HG03280 (cell line): Measurements from ENCODE around the gene DCTD.

Experiments
- ATAC-seq: cut with Tn5 transposase; IDR thresholded peaks from one replicate; pipeline ENCODE4 v1.9.1; 2021; ENCODE audit warnings: mild to moderate bottlenecking, moderate library complexity; ENCODE audit not compliant: unreplicated experiment

The DCTD gene

DNA sequence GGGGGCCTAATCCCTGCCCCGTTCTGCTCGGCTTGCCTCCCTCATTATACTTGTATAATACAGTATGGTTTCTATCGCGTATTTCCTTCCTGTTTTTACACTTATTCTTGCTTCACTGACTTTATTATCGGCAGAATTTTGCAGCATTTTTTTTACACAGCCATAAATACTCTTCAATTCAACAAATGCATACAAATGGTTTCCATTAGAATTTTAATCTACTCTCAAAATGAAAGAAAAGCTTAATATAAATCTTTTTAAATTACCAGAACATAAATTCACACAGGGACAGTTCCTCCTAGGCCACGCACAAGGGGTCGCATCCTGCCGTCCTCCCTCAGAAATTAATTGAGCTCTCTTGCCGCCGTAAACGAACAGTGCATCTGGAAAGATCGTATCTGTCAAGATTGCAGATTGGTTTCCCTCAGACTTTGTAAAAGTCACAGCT is 42.9 kb downstream of the DCTD start:
- no peak for ATAC-seq

DNA sequence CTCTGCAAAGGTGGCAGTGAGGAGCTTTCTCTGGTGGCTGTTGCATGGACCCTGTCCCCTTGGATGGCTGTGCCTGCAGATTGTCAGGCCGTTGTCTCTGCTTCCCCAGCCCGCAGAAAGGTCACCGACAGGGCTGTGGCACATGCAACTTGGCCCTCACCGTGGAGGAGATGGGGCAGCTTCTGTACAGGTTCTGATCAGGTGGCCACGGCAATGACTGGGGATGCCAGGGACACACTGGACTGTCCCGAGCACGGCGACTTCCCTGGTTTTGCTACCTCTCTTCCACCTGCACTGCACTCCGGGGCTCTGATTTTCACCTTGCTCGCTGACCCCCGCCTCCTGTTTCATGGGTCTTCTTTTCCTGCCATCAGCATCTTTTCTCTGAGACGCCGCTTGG is 43.5 kb downstream of the DCTD start:
- no peak for ATAC-seq

DNA sequence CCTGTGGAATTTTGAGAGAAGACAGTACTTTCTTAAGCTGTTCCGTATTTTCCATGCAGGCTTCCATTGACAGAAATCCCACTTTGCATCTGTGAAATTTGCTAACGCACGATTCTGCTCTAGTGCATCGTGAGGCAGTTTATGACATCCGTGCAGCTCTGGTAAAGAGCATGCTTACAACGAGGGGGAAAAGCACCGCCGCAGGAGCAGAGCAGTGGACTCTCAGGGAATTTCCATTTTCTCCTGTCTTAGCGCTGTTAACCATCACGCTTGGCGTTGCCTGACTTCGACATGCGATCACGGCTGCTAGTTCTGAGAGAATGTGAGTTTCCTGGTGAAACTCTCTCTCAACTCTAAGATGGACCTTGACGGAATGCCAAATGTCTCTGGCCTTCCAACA is 43.9 kb downstream of the DCTD start:
- no peak for ATAC-seq

DNA sequence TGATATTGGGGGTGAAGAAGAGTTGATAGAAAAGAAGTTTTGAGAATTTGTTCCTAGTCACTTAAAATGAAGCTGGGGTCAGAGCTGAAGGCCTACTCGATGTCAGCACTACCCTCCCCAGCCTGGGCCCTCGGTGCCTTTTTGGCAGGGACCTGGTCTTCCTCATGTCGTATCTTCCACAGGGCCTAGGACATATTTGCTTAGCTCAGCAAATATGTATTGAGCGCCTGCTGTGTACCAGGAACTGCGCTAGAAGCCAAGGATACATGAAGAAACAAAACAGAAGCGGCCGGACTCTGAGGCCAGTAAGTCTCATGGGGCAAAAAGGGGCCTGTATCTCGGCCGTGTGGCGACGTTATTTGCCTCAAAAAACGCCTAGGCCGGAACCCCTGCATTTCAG is 44.3 kb downstream of the DCTD start:
- ATAC-seq: no peak

DNA sequence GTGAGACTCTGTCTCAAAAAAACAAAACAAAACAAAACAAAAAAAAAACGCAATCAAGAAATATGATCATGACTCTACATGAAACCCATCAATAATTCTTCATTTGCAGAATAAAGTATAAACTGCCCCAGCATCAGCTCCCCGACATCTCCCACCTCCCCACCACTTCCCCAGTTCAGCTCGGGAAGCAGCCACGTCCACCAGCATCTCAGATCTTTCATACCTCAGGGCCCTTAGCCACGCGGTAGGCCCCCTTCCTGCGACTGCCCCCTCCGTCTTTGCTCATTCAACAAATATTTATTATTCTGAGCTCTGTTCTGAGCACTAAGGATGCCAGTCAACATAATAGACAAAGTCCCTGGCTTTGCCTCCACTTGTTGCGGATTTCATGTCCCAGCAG is 45.6 kb downstream of the DCTD start:
- no peak for ATAC-seq

DNA sequence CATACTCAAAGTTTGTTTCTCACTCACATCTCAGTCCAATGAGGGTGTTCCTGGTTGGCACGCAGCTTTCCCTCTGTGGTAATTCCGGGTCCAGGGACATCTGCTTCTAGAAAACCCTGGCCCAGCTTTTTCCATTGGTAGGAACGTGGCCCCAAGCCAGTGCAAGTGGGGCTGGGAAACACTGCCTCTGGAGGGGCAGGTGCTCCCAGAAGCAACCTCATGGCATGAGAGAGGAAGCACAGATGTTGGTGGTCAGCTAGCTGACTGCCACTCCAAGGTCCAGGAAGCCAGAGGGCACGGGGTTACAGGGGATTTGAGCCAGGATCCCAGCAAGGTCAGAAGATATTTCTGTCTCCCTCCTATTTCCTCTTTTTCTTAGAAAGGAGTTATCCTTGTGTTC is 47.5 kb downstream of the DCTD start:
- no peak for ATAC-seq

DNA sequence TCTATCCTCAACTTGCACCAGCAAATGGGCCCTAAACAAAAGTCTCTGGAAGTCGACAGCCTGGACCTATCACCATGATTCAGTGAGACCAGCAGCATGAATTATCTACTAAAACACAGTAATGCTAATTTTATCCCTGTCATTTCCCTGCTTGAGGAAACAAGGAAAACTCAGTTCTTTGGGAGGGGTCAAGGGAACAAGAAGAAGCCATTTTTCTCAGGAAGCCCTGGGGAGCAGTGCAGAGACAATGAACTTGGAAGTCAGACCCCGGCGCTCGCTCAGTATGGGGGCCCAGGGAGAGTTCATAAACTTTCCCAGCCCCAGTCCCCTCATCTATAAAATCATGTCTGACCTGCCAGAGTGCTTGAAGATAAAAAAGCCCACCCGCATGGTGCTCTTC is 50.4 kb downstream of the DCTD start:
- ATAC-seq: no peak

DNA sequence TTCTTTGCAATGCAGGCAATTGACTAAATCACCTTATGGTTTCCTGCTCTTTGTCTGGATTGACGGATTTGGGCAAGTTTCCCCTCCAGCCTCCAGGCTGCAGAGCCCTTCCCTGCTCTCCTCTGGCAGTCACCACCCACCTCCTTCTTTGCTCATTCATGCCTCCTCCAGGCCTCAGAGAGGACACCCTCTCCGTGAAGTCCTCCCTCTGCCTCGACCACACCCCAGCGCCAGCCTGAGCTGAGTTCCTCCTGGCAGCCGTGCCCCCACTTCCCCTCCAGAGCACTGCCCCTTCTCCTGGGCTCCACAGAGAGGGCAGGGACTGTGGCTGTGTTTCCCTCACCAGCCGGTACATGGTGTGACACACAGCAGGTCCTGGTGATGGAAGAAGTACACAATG is 53.7 kb downstream of the DCTD start:
- no peak for ATAC-seq

DNA sequence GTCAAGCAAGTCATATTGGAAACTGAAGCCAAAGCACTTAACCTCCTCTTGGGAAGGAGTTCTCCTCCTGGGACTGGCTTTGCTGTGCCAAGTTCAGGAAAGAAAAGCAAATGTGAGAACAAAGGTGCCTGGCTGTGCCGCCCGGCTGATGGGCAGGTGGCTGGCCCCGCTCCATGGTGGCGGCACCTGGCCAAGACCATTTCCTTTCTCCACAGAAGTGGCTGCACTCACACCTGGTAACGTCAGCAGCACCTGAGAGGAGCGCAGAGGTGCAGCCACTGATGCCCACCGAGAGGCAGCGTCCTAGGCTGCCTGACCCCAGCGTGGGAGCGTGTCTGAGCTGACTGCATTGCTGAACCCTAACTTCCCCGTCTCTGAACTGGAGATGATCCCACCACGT is 54.3 kb downstream of the DCTD start:
- ATAC-seq: no peak

DNA sequence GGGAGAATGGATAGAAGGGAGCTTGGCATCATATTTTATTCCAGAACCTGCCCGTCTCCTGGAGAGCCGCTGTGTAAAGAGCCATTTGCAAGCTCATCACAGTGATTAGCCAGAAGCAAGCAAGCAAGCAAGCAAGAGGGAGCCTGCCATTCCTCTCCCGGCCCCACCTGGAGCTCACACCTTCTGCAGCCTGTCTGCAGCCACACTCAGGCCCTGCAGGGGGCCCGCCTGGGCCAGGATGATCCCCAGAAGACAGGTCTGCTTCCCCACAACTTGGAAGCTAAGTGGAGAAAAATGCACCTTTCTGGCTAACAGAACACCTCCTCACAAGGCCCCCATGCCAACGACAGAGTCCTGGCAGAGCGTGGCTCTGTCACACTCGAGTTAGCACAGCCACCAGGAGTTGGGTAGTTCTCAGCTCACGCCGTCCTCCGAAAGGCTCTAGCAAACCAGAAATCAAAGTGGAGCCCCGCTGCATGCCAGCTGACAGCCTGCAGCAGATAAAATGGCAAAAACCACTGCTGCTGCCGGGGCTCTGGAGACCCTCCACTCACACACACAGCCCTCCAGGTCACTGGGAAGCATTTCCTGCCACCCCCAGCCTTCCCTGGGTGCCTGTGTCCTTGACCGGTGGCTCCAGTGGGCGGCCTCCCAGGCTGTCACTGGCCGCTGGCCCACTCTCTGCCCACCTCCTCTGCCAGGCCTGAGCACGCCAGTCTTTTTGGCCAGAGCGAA is 54.9 kb downstream of the DCTD start:
- ATAC-seq: no peak

DNA sequence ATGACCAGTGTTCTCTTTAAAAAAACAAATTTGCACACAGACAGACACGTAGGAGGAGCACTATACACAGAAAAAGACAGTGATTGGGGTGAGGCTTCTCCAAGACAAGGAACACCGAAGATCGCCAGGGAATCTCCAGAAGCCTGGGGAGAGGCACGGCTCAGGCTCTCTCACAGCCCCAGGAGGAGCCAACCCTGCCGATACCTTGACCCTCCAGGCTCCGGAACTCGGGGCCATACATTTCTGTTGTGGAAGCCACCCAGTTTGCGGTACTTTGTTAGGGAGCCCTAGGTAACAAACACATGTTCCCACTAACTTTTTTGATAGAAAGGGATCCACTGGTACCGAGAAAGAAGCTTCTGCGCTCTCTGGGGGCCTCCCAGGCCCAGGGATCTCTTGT is 55.8 kb downstream of the DCTD start:
- no peak for ATAC-seq

DNA sequence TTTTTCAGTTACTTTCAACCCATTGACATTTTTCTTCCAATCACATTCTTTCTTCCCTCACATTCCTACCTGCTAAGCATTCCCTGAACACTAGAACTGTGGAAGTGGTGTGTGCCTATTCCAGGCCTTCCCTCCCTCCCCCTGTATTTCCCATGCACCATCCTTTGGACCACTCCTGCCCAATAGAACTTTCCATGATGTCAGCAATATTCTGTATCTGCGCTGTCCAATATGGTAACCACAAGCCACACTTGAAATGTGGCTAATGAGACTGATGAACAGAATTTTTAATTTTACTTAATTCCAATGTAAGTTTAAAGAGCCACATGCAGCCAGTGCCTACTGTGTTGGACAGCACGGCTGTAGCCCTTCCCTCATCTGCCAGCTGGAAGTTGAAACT is 57.5 kb downstream of the DCTD start:
- no peak for ATAC-seq

DNA sequence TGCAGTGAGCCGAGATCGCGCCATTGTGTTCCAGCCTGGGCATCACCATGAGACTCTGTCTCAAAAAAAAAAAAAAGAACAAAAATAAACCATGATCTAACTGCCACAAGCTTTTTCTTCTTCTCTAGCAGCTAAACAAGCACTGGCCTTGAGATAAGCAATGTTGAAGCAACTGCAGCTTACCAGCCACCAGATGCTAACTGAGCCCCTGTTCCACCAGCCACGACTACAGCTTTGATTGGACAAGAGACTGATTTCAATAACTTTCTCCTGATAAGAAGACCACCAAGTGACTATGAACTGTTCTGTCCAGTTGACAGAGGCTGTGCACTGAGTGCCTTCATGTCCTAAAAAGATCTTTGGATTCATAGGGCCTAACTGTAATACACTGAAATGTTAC is 58.5 kb downstream of the DCTD start:
- no peak for ATAC-seq

DNA sequence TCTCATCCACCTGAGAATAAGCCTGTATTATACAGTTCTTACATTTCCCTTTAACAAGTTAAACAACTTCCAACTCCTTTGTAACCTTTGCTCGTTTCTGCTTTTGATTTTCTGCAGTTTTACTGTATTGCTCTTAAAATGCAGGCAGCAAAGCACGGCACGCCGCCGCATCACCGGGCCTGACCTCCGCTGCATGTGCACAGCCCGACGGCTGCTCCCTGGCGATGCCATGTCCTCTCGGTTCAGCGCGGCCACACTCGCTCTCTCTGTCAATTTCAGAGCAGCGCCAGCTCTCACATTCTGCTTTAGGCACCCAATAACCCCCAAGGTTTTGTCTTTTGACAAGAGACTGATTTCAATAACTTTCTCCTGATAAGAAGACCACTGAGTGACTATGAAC is 60.3 kb downstream of the DCTD start:
- no peak for ATAC-seq

DNA sequence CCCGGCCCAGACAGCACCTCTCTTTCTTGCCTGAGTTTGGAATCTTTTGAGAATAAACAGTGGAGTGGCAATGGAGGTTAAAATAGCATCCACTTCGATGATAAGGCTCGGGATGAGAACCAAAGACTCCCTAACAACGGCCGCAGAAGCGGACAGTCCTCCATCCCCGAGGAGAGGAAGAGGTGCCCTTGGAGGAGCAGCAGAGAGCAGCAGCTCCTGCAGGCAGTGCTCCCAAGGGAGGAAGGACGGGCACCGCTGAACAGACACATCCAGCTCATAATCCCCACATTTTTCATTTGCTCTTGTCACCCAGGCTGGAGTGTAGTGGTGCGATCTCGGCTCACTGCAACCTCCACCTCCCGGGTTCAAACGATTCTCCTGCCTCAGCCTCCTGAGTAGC is 61.3 kb downstream of the DCTD start:
- ATAC-seq: no peak

DNA sequence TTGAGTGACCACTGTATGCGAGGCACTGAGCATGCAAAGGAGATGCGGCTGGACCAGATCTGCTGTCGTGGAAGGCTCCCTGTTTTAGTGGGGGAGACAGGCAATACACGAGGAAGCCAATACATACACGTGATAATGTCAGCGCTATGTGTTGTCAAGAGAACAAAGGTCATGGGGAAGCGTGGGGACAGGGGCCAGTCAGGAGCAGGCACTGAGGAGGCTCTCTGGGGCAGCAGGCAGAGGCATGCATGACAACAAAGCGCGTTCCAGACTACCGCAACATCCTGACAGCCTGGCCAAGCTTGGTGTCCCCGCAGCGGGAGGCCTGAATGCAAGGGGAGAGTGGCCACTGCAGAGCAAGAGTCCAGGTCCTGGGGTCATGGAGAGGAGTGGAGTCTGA is 61.9 kb downstream of the DCTD start:
- no peak for ATAC-seq

DNA sequence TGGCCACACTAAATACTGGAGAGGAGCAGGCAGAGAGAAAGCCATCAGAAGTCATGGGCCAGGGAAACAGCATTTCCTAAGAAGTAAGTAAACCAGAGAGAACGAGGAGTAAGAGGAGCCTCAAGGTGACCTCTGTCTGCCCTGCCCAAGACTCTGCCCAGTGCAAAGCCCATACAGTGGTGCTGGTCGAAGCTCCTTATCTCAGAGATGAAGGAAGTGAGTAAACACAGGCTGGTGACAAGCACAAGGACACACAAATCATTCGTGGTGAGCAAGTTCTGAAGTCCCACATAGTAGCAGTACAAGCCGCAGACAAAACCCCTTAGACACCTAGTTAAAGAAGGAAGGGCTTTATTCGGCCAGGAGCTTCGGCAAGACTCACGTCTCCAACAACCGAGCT is 62.7 kb downstream of the DCTD start:
- ATAC-seq: no peak

DNA sequence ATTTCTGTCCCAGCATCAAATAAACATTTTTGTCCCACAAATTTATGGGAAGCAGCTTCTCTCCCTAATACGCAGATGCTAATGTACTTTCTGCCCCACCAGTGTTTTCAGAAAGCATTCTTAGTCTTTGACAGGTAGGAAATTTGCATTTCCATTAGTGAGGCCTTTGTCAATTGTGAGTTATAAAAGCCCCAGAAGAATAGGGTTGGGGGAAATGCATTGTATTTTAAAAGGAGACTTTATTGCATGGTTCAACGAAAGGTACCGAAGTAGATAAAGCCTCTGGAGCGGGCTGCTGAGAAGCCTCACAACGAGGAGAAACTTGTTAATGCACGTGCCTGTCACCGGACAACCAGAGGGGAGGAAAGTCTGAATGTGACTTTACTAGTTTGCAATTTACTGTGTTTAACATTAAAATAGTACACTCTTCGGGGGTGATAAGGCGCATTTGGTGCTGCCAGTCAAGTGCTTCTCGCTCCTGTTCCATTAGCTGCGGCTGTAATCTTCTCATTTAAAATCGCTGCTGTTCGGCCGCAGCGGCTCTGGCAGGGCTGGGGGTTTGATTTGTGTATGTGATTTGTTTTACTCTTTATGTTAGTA is 63.4 kb downstream of the DCTD start:
- ATAC-seq: no peak

DNA sequence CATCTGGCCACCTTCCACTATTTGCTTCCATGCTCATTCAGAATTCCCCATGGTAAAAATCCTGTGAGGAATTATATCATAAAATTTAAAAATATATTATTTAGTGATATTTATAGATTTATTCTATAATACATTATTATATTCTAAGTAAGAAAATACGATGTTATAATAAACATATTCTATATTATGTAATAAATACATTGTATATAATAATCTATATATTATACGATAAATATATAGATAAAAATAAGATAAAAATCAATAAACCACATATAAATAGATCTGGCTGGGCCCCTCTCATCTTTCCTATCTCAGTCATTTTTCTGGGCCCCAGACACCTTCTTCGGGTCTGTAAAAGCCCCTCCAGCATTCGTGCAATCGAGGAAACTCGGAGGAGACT is 68.5 kb downstream of the DCTD start:
- ATAC-seq: no peak

DNA sequence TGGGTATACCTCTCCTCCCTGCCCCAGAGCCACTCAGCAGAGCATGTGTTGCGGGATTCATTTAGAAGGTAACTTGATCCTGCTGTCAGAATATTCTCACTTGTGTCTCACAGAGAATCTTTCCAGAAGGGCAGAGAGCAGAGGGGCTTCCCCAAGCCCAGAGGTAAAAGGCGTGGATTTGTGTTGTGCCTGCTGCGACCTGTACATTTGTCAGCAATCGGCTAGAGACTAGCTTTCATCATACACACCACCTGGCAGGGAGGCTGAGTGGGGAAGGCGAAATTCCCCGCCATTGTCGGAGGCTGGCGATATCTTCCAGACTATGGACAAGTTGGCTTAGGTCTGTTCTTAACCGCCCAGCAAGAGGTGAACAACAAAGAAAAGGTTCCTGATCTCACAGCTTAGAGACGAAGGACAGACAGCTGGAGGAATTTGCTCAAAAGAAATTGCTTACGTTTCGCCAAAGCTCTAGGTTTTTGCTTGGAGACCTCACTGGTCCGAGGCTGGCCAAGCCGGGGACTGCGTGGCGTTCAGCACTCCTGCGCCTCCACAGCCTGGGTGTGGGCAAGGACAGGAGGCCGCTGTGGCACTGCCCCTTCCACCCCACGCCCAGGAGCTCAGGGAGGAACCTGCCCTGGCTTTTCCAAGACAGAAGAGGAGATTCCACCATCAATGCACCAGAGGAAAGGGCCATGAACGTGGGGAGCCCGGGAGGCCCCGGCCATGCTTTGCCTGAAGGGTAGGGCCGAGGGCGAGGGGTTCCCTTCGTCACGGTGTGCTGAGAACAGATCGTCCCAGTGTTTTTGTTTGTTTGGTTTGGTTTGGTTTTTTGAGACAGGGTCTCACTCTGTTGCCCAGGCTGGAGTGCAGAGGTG is 69.4 kb downstream of the DCTD start:
- no peak for ATAC-seq

DNA sequence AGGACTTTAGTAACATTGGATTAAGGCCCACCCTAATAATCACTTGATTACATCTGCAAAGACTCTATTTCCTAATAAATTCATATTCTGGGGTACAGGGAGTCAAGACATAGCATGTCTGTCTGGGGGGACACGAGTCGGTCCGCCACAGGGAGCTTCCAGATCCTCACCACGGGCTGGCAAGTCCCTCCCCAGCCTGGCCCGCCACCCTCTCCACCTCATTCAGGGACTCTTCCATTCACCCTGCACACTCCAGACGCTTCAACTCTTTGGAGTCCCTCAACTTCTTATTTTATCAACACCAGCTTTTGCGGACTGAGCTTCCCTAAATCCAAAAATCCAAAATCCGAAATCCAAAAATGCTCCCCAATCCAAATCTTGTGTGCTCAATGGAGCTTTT is 71.2 kb downstream of the DCTD start:
- no peak for ATAC-seq

DNA sequence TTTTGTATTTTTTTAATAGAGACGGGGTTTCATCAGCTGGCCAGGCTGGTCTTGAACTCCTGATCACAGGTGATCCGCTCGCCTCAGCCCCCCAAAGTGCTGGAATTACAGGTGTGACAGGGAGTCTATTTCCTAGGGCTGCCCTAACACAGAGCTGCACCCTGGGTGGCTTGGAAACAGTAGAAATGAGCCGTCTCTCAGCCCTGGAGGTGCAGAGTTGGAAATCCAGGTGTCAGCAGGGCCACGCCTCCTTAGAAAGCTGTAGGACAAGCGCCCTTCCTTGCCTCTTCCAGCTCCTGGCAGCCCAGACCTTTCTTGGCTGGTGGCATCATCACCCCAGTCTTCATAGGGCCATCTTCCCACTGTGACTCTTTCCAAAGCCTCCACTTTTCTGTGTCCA is 71.6 kb downstream of the DCTD start:
- no peak for ATAC-seq
